IPS DF 4.7 (cell line): Measurements from ENCODE around the gene KRT2.

Experiments used
- DNase-seq: peaks from one replicate; pipeline ENCODE4 v3.0.0-alpha.2; 2013; ENCODE audit warnings: low spot score; ENCODE audit errors: extremely low read depth

The KRT2 gene

DNA sequence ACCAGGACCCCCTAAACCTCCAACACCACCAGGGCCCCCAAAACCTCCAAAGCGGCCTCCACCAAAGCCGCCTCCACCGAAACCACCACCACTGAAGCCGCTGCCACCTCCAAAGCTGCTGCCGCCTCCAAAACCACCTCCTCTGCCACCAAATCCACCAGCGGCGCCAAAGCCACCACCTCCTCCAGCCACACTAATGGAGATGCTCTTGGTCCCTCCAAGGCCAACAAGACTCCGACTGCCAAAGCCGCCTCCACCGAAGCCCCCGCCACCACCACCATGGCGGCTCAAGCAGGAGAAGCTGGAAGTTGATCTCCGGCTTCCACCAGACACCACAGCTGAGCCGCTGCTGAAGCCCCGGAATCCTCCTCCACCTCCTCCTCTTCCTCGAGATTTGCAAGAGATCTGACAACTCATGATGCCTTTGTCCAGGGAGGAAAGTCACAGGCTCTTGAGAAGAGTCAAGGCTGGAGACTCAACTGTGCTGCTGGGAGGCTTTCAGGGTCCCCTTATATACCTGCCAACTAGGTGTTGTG is at the start of gene KRT2:
TSS of gene KRT2 (minus strand) at position 486 of the 536 bp plus-strand sequence. CDS start at position 417, 69 bp downstream.
- DNase-seq, result no peak

DNA sequence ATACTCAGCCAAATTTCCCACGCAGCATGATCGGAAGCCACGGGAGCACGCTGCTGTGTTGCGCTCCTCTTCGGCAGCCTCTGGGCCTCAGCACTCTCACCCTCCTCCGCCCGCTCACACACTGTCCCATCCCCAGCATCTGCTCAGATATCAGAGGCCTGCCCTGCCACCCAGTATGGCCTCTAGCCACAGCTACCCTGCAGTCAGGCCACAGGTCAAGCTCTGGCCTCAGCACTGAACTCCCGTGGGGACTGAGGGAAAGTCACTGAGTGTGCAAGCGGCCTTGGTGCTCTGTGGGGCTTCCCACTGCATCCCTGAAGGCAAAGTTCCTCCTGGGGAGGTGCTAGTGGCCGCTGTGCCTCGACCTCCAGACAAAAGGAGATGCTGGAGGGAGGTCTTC is 49.3 kb upstream of the KRT2 start:
- no peak for DNase-seq

- DNase-seq, result no peak
Measured at GRCh38 chr12:52699960-52700359, 47.9 kb upstream of the KRT2 start.

GRCh38 chr12:52699373-52699772 is 47.4 kb upstream of the KRT2 start:
- no peak for DNase-seq

GRCh38 chr12:52698651-52699340 is 46.8 kb upstream of the KRT2 start:
- DNase-seq, result no peak

GRCh38 chr12:52697058-52697582 is 45.1 kb upstream of the KRT2 start:
- no peak for DNase-seq

GRCh38 chr12:52696588-52696987 is 44.6 kb upstream of the KRT2 start:
- no peak for DNase-seq

DNA sequence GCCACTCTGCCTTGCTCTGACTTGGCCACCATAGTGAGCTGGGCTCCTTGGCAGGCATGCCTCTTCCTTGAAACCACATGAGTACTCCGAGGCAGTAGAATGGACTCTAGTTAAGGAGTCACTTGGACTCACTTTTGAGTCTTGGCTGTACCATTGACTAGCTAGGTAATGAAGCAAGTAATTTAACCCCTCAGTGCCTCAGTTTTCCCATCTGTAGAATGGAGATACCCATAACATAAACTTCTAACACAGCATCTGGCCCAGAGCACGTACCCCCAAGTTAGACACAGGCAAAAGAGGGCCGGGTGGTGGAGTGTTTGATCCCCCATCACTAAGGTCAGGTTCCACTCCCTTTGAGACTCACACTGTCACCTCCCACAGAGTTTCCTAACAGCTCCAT is 43.0 kb upstream of the KRT2 start:
- no peak for DNase-seq

GRCh38 chr12:52694151-52694550 is 42.1 kb upstream of the KRT2 start:
- DNase-seq, result no peak

GRCh38 chr12:52693261-52693660 is 41.2 kb upstream of the KRT2 start:
- no peak for DNase-seq

DNA sequence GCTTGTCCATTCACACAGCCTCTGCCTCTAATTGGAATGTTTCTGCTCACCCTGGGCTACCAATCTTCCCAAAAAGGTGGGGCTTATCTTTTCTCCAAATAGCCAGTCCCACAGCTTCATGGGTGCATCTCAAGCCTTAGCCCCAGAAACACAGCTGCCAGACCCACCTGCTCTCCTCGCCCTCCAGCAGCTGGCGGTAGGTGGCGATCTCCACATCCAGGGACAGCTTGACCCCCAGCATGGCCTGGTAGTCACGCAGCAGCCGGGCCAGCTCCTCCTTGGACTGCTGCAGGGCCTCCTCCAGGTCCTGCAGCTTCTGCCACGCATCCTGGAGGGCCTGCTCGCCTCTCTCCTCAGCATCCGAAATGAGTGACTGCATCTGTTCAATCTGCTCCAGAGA is 40.2 kb upstream of the KRT2 start:
- no peak for DNase-seq

DNA sequence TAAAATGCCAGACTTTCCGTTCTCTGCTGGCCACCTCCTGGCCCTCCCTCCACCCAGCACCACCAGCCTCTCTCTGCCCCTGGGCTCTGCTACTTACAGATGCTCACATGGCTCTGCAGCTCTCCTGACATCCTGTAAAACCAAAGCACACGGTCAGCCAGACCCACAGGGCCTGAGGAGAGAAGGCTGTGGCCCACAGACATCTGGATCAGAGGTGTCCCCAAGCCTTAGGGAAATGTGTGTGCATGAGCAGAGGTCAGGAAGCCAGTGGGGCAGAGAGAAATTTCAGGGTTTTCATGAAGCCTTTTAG is 39.8 kb upstream of the KRT2 start:
- DNase-seq, result no peak

DNA sequence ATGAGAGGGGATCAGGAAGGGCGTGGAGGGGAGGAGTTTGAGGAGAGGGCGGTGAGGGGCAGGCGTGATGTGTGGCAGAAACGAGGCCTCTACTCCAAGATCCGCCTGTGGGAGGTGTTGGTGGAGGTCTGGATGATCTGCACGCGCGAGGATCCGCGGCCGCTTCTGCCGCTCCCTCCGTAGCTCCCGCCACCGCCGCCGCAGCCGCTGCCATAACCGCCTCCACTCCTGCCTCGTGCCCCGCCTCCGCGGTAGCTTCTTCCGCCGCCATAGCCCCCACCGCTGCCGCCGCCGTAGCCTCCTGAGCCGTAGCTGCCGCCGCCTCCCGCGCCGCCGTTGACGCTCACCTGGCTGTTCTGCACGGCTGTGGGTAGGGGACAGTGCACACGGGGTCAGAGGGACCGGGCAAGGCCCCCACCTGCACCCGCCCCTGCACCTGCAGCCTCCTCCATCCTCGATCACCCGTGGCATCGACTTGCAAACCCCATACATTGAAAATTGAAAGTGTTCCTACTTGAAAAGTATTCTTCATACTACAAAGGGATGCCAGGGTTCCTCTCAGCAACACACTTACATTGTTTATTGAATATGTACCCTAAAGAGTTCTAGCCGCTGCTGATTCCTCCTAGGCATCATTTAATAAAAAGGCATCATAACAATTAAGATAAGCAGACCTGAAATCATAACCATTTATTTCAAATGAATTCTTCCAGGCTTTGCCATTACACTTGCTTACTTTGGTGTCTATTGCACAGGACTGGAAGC is 39.2 kb upstream of the KRT2 start:
- DNase-seq, result no peak

GRCh38 chr12:52690351-52691075 is 38.5 kb upstream of the KRT2 start:
- DNase-seq, result no peak

DNA sequence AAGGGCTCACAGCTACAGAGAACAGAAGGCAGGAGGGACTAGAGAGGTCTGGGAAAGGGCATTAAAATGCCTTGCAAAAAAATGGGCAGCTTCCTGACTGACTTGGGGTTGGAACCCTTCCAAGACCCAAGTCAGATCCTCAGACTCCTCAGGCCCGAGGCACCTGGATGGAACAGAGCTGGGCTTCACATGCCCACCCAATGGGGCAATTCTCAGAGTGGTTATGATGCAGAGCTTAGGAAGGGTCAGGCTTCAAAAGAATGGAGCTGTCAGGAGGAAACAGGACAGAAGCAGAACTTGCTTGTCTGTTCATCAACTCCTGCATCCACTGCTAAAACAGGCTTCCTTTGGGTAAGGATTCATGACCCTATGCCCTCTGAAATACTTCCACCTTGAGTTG is 37.9 kb upstream of the KRT2 start:
- no peak for DNase-seq

DNA sequence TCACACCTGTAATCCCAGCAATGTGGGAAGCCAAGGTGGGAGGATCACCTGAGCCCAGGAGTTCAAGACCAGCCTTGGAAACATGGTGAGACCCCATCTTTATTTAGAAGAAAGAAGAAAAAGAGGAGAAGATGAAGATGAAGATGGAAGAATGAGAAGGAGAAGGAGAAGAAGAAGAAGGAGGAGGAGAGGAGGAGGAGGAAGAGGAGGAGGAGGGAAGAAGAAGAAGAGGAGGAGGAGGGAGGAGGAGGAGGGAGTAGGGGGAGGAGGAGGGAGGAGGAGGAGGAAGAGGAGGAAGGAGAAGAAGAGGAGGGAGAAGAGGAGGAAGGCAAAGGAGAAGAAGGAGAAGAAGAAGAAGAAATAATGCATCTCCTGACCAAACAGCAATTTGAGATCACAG is 37.2 kb upstream of the KRT2 start:
- DNase-seq, result no peak

DNA sequence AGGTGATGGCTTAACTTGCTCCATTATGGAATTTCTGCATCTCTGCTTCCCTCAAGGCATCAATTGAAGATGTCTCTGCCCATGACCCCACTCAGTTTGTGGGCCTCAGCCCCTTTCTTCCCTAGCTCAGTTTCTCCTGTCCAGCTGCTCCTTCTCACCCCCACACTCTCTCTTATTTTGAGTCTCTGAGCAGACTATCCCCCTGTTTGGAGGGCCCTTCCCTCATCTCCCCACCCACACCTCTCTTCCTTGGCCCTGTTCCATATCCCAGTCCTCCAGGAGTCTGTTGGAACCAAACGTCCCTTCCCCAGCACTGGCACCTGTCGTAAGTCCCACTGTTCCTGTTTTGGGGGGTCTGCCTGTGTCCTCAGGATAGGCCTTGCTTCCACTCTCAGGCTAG is 36.5 kb upstream of the KRT2 start:
- DNase-seq, result no peak

GRCh38 chr12:52687497-52688385 is 35.7 kb upstream of the KRT2 start:
- DNase-seq, result no peak

- DNase-seq, result no peak
Measured at GRCh38 chr12:52686756-52687487, 34.9 kb upstream of the KRT2 start.

DNA sequence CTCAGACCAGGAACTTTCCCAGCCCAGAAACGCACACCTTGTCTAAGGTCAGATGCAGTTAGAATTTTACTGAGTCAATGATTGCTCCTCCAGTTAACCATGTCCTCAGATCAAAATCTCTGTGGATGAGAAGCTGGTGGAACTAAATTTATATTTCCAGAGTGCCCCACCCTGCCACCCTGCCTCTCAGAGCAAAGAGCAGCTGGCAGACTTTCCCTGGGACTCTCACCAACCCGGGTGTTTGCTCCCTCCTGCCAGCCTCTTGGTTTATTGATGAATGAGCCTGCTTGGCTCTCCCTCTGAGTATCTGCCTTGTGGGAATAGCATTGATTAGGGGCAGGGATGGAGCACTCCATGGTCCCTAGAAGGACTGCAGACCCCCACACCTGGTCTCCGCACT is 34.1 kb upstream of the KRT2 start:
- DNase-seq, result no peak
